Stimulated activated CD8-positive, alpha-beta memory T cell treated with anti-CD3 and anti-CD28 coated beads, Interleukin-4, amount 100 ng/mL, for 1 hour (primary cell): ENCODE measurements around the gene TMEM131.
A peak's percentile ranks its signal among the peaks of the same experiment; 100 is the strongest.

Experiments
- DNase-seq, 2 donors: peaks; one replicate each; pipeline ENCODE4 v3.0.0-alpha.2; 2020; ENCODE audit warnings: low read depth in 2 of 2, low spot score in 1 of 2

The TMEM131 gene

GRCh38 chr2:97819754-97820153, 176.0 kb downstream of the TMEM131 start:
- DNase-seq, result no peak

GRCh38 chr2:97816411-97816810, 179.3 kb downstream of the TMEM131 start:
- no peak for DNase-seq

- no peak for DNase-seq
Measured at GRCh38 chr2:97812931-97813330, 182.8 kb downstream of the TMEM131 start.

- DNase-seq, result no peak
Measured at GRCh38 chr2:97808816-97809215, 186.9 kb downstream of the TMEM131 start.

- peak; percentile 34 to 56 for DNase-seq
Measured at GRCh38 chr2:97806738-97807618, 188.8 kb downstream of the TMEM131 start.

GRCh38 chr2:97805776-97806175, 190.0 kb downstream of the TMEM131 start:
- DNase-seq, result no peak

DNA sequence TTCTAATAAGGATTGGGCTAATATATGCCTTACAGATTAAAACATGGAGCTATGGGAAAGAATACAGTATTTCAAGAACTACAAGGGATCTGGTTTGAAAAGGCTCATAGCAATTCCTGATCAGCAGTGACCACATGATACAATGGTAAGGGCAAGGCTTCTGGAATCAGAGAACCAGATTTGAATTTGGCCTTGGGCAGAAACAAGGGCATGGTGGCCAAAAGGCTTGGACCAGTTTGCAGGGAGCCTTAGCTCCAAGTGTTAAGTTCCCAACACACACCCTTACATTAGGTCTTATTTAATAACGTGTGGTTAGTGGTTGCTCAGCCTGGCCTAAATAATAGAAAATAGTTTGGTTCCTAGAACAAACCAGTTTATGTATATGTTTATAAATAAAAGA, 194.7 kb downstream of the TMEM131 start:
- DNase-seq, result no peak

DNA sequence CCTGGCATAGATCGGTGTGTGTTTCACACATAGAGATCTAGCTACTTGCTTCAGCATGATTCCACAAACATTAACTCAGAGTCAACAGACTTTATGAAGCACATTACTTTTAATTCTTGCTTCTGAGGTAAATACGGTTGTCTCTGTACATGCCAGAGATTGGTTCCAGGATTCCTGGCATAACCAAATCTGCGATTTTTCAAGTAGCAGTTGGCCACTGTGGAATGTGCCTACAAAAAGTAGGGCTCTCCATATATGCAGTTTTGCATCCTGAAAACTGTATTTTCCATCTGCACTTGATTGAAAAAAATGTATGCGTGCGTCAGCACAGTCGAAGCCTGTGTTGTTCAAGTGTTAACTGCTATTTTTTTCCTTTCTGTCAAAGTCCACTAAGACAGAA, 197.3 kb downstream of the TMEM131 start:
- DNase-seq, result no peak

DNA sequence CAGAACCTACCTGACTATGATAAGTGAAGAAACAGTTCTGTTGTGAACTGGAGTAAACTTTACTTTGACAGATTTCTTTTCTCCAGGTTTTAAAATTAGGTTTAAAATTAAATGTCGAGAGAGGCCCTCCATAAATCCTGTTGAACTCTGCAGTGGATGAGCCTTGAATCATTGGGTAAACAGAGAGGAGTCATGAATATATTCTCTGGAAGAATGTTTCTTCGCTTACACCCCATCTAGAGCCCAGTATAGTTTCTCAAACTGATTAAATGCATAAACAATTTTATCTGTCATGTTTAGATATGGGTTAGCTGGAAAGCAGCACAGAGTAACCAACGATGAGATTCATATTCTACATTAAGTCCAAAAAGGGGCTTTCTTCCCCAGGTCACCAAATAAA, 198.4 kb downstream of the TMEM131 start:
- DNase-seq, result no peak

GRCh38 chr2:97796465-97797126, 199.2 kb downstream of the TMEM131 start:
- DNase-seq, result no peak

DNA sequence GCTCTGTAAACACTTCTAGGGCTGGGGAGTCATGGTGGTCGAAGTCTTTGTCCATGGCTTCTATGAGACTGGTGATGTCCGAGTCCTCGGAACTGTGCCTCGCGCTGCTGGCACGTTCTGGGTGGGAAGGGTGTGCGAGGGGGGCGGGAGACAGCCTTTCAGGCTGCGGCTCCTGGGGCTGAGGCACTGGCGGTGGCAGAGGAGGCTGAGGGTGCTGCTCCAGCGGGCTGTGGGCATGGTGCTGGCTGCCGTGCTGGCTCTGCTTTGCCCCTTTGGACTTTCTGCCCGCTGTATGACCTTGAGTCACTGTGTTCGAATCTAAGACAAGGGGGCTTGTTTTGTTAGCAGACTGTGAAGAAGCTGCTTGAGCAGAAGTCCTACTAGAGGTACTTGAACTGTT, 203.3 kb downstream of the TMEM131 start:
- no peak for DNase-seq

DNA sequence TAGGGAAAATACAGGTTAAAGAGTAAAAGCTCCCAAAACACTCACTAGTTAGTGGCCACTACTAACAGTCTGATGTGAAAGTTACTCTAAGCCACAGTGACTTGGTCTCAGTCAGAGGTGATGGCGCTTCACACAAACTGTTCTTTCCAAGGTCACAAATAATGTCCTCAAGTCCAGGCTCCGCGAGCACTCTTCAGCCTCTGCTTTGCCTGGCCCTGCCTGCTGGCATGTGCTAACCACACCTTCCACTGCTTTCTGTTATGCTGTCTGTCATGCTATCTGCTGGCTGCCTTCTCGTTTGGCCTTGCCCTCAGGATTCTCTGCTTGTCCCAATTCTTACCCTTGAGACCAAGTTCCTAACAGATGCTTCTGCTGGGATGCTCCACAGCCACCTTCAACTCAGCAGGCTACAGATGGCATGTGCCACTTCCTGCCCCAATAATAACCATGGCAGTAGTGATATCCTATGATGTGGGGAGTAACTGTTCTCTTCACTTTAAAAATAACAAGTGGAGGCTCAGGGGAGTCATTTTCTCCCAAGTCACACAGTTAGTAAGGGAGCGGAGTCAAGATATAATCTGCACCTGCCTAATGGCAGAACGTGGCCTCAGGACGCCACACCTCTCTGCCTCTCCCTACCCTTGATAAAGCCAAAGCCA, 206.6 kb downstream of the TMEM131 start:
- no peak for DNase-seq

DNA sequence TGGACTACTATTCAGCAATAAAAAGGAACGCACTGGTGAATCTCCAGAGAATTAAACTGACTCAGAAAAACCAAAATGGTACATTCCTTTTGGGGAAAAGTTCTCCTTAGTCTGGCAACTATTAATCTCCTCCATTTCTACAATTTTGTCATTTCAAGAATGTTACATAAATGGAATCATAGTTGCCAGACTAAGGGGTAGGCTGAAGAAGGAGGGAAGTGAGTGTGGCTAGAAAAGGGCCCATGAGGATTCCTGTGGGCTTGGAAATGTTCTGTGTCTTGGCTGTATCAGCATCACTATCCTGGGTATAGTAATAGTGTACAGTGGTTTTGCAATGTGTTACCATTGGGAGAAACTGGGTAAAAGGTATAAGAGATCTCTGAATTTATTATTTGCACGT, 209.9 kb downstream of the TMEM131 start:
- DNase-seq, result no peak

DNA sequence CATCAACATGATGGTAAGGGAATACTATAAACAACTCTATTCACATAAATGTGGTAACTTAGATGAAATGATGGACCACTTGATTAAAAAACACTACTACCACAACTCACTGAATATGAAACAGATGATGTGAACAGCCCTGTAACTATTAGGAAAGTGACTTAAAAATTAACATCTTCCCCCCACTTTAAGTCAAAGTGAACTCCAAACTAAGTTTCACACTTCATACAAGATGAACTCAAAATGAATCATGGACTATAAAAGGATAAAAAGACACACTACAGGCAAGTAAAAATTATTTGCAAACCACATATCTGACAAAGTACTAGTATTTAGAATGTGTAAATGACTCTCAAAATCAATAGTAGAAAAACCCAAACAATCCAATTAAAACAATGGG, 210.8 kb downstream of the TMEM131 start:
- no peak for DNase-seq

GRCh38 chr2:97781981-97782380, 213.8 kb downstream of the TMEM131 start:
- no peak for DNase-seq

- no peak for DNase-seq
Measured at GRCh38 chr2:97779141-97779540, 216.6 kb downstream of the TMEM131 start.

DNA sequence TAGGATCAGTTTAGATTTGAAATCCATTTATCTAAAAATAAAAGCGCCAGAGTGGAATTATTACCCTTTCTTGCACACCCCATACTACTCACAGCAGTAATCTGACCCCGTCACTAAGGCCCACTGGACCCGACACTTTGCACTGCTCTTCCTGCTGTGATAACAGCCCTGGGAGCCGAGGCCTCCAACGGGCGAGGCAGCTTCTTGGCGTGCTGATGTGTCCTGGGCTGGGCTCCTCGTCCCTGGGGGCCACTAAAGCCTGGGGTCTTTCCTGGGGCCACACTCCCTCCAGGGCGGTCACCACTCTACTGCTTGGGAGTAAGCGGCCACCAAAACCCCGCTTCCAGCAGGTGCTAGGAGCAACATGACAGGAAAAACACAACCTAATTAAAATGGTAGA, 220.7 kb downstream of the TMEM131 start:
- DNase-seq, result no peak

GRCh38 chr2:97774425-97774824, 221.3 kb downstream of the TMEM131 start:
- DNase-seq, result no peak

DNA sequence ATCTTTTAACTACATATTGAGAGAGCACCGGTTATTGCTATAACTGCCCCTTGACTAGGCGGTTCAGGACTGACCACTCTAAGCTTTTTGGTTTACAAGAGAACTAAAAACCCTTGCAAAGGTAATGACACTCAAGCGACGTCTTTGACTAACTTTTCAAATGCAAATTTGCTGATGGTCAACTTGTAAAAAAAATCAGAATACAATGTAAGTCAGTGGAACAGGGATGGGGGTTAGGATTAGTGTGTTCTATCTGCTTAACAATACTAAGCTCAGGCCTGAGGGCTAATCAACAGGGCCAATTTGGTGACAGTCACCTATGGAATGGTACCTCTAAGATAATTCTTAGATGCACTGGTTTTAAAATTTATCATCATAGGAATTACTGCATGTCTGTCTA, 225.3 kb downstream of the TMEM131 start:
- DNase-seq, result no peak

DNA sequence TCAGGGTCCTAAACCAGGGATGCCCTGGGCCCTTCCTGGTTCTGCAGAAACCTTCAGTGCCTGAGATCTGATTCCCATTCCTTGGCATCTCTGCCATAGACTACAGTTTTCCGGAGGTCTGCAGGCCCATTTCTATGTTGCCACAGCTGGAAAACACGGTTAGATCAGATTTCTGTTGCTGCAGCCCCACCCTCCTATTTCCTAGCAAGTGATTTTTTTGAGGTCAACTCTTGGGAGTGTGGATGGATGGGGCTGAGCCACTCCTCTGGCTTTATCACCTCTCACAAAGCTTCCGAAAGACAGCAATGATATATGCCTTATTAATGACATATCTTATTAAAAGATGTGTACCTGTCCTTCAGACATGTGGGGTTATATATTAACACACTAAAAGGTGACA, 226.0 kb downstream of the TMEM131 start:
- DNase-seq, result no peak

GRCh38 chr2:97769308-97769707, 226.4 kb downstream of the TMEM131 start:
- no peak for DNase-seq

DNA sequence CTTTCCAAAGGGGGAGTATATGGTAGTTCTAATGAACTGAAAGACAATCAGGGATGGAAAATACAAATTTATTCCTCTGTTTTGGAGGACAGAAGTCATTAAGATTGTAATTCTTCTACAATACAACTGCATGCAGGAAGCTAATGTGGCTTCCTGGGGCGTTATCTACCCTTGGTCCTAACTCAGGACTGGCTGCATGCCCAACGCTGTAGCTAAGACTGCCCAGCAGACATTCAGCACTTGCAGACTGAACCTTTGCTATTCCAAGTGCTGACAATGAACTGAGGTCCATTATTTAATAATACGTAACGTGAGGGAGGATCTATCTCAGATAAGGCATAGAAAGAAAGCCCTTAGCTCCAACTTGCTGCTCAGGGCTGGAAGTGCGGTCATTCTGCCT, 229.2 kb downstream of the TMEM131 start:
- DNase-seq, result no peak
